Caco-2 (cell line): ENCODE measurements around the gene LMTK3. TPM values are rescaled to one million over a fixed set of nuclear protein-coding genes. Genes with fewer than 3 reads are reported as not detected.
"Not testable (repeated sequence)": the region's sequence is repeated elsewhere in the genome, so short reads cannot be mapped to it uniquely, and the experiment has no call there.

Source experiments
- BruUV-seq: library from RNA; stranded (reverse); fragments of 400-500 nt; replicated peaks from 2 replicates; lab custom pipeline; 2021; lab: Mats Ljungman, UMichigan
- CTCF ChIA-PET: fragments of 300-600 bp; sonication (Branson Sonifier 250); formaldehyde crosslinking; loops from one replicate; lab custom pipeline; 2022; ENCODE audit warnings: antibody characterized with exemption; lab: Charles Lee
- POLR2A ChIA-PET: fragments of 300-600 bp; sonication (Branson Sonifier 250); formaldehyde crosslinking; loops from one replicate; lab custom pipeline; 2022; ENCODE audit warnings: antibody characterized with exemption; lab: Charles Lee
- DNase-seq, 2 experiments: peaks; one replicate each; pipeline versions ENCODE4 v3.0.0 to v3.0.0-alpha.2; 2020 to 2022
- H3K27me3 ChIP-seq: replicated peaks from 2 replicates; pipeline ENCODE4 v1.6.0; 2011; ENCODE audit warnings: low read length; ENCODE audit not compliant: control insufficient read depth, insufficient read depth
- H3K36me3 ChIP-seq: 2 replicates; pipeline ENCODE4 v1.5.1; 2011; ENCODE audit warnings: low read length; ENCODE audit not compliant: control insufficient read depth, insufficient read depth
- H3K4me1 ChIP-seq: fragments of 250-450 bp; sonication (Bioruptor Pico); 2 replicates; pipeline ENCODE4 v1.5.1; 2020; ENCODE audit warnings: mild to moderate bottlenecking
- H3K4me3 ChIP-seq: 2 replicates; pipeline ENCODE4 v1.5.1; 2011; ENCODE audit warnings: low read depth, mild to moderate bottlenecking, control low read depth, low read length
- H3K9me3 ChIP-seq: fragments of 250-450 bp; sonication (Bioruptor Pico); 2 replicates; pipeline ENCODE4 v1.5.1; 2020; ENCODE audit warnings: mild to moderate bottlenecking, moderate library complexity
- H3K27ac Mint-ChIP-seq: one replicate; pipeline ENCODE4 v1.8.0; 2022; ENCODE audit warnings: mixed read lengths; ENCODE audit not compliant: unreplicated experiment
- H3K27me3 Mint-ChIP-seq: one replicate; pipeline ENCODE4 v1.8.0; 2022; ENCODE audit warnings: mixed read lengths; ENCODE audit not compliant: insufficient read depth, unreplicated experiment
- H3K36me3 Mint-ChIP-seq: one replicate; pipeline ENCODE4 v1.8.0; 2022; ENCODE audit warnings: mild to moderate bottlenecking, mixed read lengths; ENCODE audit not compliant: insufficient read depth, unreplicated experiment
- H3K4me1 Mint-ChIP-seq: one replicate; pipeline ENCODE4 v1.8.0; 2022; ENCODE audit warnings: low read depth, mixed read lengths; ENCODE audit not compliant: unreplicated experiment
- H3K4me3 Mint-ChIP-seq: one replicate; pipeline ENCODE4 v1.8.0; 2022; ENCODE audit warnings: mild to moderate bottlenecking, moderate library complexity, mixed read lengths; ENCODE audit not compliant: unreplicated experiment
- H3K9me3 Mint-ChIP-seq: one replicate; pipeline ENCODE4 v1.8.0; 2022; ENCODE audit warnings: mixed read lengths; ENCODE audit not compliant: unreplicated experiment
- intact Hi-C: fragments of 100-400 bp; cut with micrococcal nuclease; formaldehyde crosslinking; loops from one replicate; pipeline ENCODE4 v1.10.0; 2022; ENCODE audit not compliant: unreplicated experiment
- total RNA-seq: library from RNA; stranded (reverse); gene quantifications from 2 replicates; pipeline ENCODE4 v1.2.3, GENCODE V29; 2022
- TF ChIP-seq, protein P1 (sequence below), 2 experiments: fragments of 200-600 bp in 1 of 2; IDR thresholded peaks; 1 replicate in 1 of 2; 2 replicates in 1 of 2; pipeline versions ENCODE4 v1.5.1 to v1.8.0; 2011 to 2022; ENCODE audit warnings: antibody characterized with exemption in 1 of 2, control low read depth in 1 of 2, inconsistent platforms in 1 of 2, low read depth in 1 of 2, low read length in 1 of 2, mild to moderate bottlenecking in 1 of 2, moderate library complexity in 1 of 2; ENCODE audit not compliant: insufficient read depth in 1 of 2, severe bottlenecking in 1 of 2, unreplicated experiment in 1 of 2

The LMTK3 gene
- total RNA-seq, 1 experiment from 2014 or later, result 22.6 TPM

GRCh38 chr19:48539503-48540096 lies 28.0 kb upstream of the LMTK3 start:
- DNase-seq, result no peak
- no peaks in the 10 kb centered on the region for H3K27me3 ChIP-seq
- ChIA-PET POLR2A (interaction anchor here (0.6 kb wide), 1 partner anchor 15 kb away, joined by 15 read pairs; no protein-coding TSS in a partner anchor), CTCF (interaction anchor here (1.6 kb wide), 1 partner anchor 45 kb away, joined by 6 read pairs; no protein-coding TSS in a partner anchor)
- peaks cover 4% of the 10 kb centered on the region; the same call in 1 of the 2 replicates for H3K9me3 ChIP-seq
- Mint-ChIP-seq H3K27ac (no peak overlapping the region), H3K4me1 (peaks cover 16% of the 10 kb centered on the region), H3K27me3 (no peaks in the 10 kb centered on the region), H3K4me3 (no peak overlapping the region), H3K9me3 (no peaks in the 10 kb centered on the region), H3K36me3 (no peaks in the 10 kb centered on the region)
- H3K36me3 ChIP-seq, result no peaks in the 10 kb centered on the region
- TF ChIP-seq, protein P1, sequence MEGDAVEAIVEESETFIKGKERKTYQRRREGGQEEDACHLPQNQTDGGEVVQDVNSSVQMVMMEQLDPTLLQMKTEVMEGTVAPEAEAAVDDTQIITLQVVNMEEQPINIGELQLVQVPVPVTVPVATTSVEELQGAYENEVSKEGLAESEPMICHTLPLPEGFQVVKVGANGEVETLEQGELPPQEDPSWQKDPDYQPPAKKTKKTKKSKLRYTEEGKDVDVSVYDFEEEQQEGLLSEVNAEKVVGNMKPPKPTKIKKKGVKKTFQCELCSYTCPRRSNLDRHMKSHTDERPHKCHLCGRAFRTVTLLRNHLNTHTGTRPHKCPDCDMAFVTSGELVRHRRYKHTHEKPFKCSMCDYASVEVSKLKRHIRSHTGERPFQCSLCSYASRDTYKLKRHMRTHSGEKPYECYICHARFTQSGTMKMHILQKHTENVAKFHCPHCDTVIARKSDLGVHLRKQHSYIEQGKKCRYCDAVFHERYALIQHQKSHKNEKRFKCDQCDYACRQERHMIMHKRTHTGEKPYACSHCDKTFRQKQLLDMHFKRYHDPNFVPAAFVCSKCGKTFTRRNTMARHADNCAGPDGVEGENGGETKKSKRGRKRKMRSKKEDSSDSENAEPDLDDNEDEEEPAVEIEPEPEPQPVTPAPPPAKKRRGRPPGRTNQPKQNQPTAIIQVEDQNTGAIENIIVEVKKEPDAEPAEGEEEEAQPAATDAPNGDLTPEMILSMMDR (IDR thresholded peaks at IDR 0.05; ENCODE audit: insufficient read depth in 1 of 2, low read depth in 1 of 2, low read length in 1 of 2, severe bottlenecking in 1 of 2, unreplicated experiment in 1 of 2), result no peak
- BruUV-seq, result no TSS peak
- intact Hi-C loops, result no loop called here
- H3K4me3 ChIP-seq, result no peak overlapping the region
- peaks cover 10% of the 10 kb centered on the region for H3K4me1 ChIP-seq

GRCh38 chr19:48538057-48538456 lies 26.4 kb upstream of the LMTK3 start:
- H3K4me1 ChIP-seq, H3K36me3 Mint-ChIP-seq, H3K27me3 ChIP-seq, intact Hi-C loops, H3K36me3 ChIP-seq, DNase-seq, H3K4me3 Mint-ChIP-seq, H3K9me3 ChIP-seq, H3K27me3 Mint-ChIP-seq, H3K4me3 ChIP-seq, BruUV-seq, CTCF ChIA-PET, POLR2A ChIA-PET, H3K27ac Mint-ChIP-seq, H3K9me3 Mint-ChIP-seq: not testable (repeated sequence)
- H3K4me1 Mint-ChIP-seq, result peaks cover 11% of the 10 kb centered on the region

DNA sequence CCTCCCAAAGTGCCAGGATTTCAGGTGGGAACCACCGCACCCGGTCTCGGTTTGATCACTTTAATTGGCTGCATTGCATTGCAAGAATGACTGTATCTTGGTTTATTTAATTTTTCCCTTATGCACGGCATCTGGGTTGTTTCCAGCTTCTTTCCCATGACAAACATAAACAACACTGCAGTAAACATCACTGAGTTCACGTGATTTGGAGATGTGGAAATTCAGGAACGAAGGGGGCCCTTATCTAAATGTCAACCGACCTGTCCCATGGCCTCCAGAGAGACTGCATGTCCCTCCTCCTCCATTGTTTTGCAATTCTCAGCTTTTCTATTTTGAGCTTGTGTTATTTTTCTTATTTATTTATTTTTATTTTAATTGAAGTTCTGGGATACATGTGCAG lies 25.9 kb upstream of the LMTK3 start:
- H3K36me3 ChIP-seq, result no peaks in the 10 kb centered on the region
- TF ChIP-seq, protein P1 (IDR thresholded peaks at IDR 0.05; ENCODE audit: insufficient read depth in 1 of 2, low read depth in 1 of 2, low read length in 1 of 2, severe bottlenecking in 1 of 2, unreplicated experiment in 1 of 2), result no peak
- H3K4me3 Mint-ChIP-seq, result no peak overlapping the region
- ChIA-PET POLR2A (interaction anchor here (0.6 kb wide), 1 partner anchor 17 kb away, joined by 3 read pairs; no protein-coding TSS in a partner anchor), CTCF (no interaction called here)
- intact Hi-C loops, result no loop called here
- no peaks in the 10 kb centered on the region for H3K36me3 Mint-ChIP-seq
- no peak overlapping the region for H3K4me3 ChIP-seq
- peaks cover 4% of the 10 kb centered on the region; the same call in 1 of the 2 replicates for H3K9me3 ChIP-seq
- peaks cover 9% of the 10 kb centered on the region for H3K4me1 Mint-ChIP-seq
- DNase-seq, result no peak
- H3K9me3 Mint-ChIP-seq, result no peaks in the 10 kb centered on the region
- no peaks in the 10 kb centered on the region for H3K27me3 ChIP-seq
- H3K4me1 ChIP-seq, result peaks cover 5% of the 10 kb centered on the region; the same call in 1 of the 2 replicates
- BruUV-seq, result no TSS peak
- H3K27me3 Mint-ChIP-seq, result no peaks in the 10 kb centered on the region
- H3K27ac Mint-ChIP-seq, result no peak overlapping the region
